Measurements from ENCODE around the gene CPVL.

DNA sequence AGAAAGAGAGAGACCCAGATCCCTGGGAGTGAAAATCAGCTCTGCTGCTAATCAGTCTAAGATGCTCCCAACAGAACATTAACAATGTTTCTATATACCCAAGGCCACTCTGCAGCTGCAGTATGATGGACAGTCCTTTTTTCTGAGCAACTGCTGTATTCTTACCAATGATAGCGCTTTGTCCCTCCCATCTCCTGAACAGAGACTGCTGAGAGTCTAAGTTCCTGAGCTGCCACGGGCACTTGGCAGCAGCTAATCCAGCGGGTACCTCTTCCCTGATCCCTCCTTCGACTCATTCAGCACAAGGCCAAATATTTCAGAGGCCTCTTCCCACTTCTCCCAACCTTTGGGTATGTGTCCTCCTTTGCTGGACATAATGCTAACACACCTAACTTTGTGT lies 7.7 kb downstream of the CPVL start:
- no peak for TF ChIP-seq POLR2AphosphoS5 (IDR thresholded peaks at IDR 0.05; ENCODE audit: low read depth, low read length)
- no peak for TF ChIP-seq REST (IDR thresholded peaks at IDR 0.05; ENCODE audit: insufficient read depth in 1 of 2, low read depth in 2 of 2, low read length in 1 of 2)
- TF ChIP-seq, protein P1, sequence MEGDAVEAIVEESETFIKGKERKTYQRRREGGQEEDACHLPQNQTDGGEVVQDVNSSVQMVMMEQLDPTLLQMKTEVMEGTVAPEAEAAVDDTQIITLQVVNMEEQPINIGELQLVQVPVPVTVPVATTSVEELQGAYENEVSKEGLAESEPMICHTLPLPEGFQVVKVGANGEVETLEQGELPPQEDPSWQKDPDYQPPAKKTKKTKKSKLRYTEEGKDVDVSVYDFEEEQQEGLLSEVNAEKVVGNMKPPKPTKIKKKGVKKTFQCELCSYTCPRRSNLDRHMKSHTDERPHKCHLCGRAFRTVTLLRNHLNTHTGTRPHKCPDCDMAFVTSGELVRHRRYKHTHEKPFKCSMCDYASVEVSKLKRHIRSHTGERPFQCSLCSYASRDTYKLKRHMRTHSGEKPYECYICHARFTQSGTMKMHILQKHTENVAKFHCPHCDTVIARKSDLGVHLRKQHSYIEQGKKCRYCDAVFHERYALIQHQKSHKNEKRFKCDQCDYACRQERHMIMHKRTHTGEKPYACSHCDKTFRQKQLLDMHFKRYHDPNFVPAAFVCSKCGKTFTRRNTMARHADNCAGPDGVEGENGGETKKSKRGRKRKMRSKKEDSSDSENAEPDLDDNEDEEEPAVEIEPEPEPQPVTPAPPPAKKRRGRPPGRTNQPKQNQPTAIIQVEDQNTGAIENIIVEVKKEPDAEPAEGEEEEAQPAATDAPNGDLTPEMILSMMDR (IDR thresholded peaks at IDR 0.05): no peak
- TF ChIP-seq TCF7L2 (IDR thresholded peaks at IDR 0.05; ENCODE audit: low read depth, low read length): no peak
- TF ChIP-seq SIN3A (IDR thresholded peaks at IDR 0.05; ENCODE audit: borderline replicate concordance, insufficient read depth, low read depth, low read length): no peak

Measured in Panc1 (cell line).